Activated CD8-positive, alpha-beta memory T cell treated with anti-CD3 and anti-CD28 coated beads, Interleukin-2, amount 50 U/mL, for 1 hour (primary cell): ENCODE data around the gene TENM4.

Source experiments
- DNase-seq: peaks from one replicate; pipeline ENCODE4 v3.0.0-alpha.2; 2020; ENCODE audit errors: extremely low read depth

TENM4 gene

DNA sequence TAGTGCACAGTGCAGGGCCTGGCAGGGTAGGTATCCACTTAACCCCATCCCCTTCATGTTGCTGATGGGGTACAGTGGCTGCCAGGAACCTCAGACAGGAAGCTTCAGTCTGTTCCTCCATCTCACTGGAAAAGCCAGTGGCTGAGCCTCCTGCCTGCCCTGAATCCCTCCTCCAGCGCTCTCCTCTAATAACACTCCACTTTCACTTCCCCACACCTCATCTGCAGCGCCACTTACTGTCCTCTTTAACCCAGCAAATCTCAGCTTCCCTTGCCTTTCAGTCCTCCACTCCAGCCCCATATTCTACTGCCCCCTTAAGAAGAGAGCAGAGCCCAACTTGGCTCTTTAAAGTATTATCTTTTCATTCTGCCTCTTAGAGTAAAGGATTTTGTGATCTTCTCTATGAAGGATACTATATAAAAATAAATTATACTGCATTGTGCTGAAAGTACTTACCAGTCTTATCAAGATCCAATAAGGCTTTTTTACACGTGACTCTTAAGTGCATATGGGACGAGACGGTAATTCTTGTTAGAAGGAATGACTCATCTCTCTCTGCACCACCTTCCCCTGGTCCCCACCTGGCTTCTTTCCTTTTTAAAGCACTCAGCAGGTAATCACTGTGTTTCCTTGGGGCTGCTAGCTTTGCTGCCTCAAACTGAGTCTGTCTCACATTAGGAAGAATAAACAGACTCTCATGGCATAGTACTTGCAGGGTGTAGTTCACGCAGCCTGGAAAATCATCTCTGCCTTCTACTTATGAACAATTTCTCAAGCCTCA lies 628.1 kb downstream of the TENM4 start:
- no peak for DNase-seq

DNA sequence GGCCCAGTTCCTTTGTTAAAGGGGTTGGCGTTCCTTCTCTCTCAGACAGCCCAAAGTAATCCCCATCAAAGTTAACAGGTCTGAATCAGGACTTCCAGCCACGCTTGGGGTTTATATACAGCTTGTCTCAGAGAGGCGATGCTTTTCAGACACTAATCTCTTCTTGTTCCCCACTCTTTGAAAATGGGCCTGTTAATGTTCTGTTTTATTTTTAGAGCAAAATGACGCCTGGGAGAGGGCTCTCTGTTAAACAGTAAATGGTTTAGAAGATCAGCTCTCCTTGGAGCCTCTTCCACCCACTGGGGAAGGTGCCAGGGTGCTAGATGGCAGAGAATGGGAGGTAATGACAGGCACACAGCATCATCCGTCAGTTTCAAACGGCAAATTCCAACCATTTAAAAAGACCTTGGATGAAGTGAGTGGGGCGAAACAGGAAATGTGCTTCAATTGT lies 630.2 kb downstream of the TENM4 start:
- DNase-seq: no peak

DNA sequence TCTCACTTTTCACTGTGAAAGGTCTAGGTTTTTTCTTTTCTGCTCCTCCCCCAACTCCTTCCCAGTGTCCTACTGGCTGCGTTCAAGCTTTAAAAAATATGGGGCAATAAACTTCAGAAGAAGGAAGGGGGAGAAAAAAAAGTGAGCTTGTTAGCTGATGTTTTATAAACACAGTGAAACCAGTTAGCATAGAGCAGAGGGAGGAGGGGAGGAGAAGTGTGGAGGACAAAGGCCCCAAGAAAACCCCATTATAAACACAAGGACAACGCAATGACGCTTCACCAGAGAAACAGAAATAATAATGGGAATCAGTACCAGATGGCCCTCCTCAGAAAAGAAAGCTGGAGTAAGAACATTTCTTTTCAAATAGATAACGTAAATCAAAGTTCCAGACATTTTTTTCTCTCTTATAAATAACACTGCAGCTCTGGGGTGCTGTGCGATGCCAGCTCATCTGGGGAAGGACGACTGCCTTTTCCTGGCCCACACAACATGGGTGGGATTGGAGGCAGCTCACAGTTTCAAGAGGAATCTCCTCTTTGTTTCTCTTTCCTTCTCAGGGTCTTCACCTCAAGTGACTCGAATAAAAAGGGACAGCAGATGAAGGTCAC lies 630.8 kb downstream of the TENM4 start:
- no peak for DNase-seq

- DNase-seq: no peak
Measured at GRCh38 chr11:78808923-78809322, 631.9 kb downstream of the TENM4 start.

DNA sequence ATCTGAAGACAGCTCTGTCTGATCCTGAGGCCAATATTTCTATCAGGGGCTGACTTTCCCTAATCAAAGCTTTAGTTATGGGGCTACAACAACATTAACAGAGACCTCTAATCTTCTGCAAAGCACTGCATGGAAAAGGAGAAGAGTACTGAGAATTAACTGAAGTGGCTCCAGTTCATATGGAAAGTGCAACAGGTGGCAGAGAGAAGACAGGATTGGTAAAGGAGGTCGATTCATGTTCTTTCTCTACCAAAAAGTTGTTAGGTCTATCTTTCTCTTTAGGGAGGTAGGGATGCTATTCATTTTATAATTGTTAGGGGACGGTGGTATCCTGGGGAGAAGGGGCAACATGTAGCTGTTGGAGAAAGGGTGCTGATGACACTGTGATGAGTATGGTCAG lies 633.5 kb downstream of the TENM4 start:
- DNase-seq: no peak

- DNase-seq: no peak
Measured at GRCh38 chr11:78806214-78807004, 634.4 kb downstream of the TENM4 start.

DNA sequence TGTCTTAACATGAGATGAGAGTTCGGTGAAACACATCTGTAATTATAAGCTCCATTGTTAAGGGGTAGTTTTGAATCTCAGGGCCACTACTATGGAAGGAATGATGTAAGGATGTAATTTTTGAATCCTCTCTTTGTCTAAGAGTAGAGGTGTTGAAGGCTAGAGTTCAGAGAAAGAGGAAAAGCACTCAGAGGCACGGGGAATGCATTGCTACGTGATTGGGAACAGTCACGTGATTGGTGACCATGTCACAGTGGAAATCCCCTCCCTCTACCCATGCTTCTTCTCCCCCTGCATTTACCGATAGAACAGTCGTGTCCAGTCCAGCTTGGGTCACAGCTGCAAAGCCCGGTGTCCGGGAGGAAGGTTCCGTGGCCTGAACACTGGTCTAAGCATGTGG lies 635.8 kb downstream of the TENM4 start:
- DNase-seq: no peak

GRCh38 chr11:78803995-78804394 lies 636.8 kb downstream of the TENM4 start:
- no peak for DNase-seq

GRCh38 chr11:78802058-78802761 lies 638.6 kb downstream of the TENM4 start:
- DNase-seq: no peak

- no peak for DNase-seq
Measured at GRCh38 chr11:78801161-78801884, 639.5 kb downstream of the TENM4 start.

GRCh38 chr11:78800756-78801155 lies 640.1 kb downstream of the TENM4 start:
- no peak for DNase-seq

DNA sequence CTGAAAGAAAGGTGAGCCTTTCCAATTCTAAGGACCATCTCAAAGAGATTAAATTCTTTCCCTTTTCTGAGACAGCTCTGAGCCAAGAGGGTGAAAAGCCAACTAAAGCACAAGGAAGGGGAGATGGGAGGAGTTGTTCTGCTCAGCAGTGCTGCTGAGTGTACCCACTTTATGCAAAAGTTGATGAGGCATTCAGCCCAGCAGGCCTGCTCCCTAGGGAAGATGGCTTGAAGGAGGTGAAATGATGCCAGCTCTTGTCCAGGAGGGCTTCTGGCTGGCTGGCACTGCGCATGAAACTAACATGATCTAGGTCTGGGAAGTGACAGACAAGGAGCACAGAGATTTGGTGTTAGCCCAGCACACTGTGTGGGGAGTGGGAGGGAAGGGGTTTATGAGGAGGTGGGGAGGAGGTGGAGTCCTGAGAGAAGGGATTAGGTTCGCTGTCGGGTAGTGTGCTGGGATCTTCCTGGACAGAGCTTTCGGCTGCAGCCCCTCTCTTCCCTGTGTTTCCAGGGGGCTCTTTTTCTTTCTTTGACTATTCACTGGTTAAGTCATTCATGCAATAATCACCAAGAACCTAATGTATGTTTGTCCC lies 640.6 kb downstream of the TENM4 start:
- no peak for DNase-seq

DNA sequence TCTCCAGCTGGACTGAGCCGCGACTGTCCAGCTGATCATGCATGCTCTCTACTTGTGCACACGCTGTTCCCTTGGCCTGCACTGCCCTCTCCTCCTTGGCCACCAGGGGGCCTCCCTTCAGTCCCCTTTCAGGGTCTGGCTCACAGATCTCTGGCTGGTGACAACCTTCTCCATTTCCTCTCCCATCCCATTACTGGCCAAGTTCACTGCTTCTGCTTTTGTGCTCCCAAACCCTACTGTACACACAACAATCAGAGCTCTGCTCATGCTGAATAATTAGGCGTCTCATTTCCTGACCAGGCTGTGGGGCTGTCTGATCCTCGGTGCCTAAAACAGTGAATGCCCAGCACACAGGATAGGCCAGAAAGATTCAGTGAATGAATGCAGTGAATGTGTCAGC lies 642.2 kb downstream of the TENM4 start:
- DNase-seq: no peak

DNA sequence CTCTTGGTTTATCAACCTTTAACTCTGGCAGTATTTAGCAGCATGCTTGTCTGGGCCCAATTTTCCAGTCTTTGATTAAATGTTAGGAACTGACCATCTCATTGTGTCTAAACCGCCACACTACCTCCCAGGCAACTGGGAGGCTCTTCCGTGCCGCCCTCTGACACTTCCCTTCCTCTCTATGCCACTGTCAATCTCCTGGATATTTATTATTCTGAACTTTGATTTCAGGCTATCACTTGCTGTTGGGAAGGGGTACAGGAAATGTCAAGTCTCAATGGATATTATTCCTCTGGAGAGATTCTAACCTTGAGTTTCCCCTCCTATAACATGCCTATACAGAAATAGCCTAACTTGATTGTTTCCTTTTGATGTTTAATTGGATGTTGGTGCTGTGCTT lies 643.3 kb downstream of the TENM4 start:
- no peak for DNase-seq

DNA sequence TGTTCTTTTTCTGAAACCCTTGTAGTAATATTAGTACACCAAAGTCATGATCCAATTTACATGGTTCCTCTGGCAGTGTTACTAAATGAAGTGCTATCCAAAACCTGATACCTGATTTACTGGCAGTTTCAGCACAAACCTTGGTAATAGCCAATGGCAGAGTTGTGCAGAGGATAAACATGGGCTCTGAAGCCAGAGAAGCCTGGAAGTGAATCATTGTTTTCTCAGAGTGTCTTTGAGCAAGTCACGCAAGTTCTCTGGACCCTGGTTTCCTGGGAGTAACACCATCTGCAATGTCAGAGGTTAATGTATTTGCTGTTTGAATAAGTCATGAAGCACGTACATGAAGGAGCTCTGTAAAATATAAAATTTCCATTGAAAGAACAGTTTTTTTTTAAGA lies 643.9 kb downstream of the TENM4 start:
- DNase-seq: no peak

DNA sequence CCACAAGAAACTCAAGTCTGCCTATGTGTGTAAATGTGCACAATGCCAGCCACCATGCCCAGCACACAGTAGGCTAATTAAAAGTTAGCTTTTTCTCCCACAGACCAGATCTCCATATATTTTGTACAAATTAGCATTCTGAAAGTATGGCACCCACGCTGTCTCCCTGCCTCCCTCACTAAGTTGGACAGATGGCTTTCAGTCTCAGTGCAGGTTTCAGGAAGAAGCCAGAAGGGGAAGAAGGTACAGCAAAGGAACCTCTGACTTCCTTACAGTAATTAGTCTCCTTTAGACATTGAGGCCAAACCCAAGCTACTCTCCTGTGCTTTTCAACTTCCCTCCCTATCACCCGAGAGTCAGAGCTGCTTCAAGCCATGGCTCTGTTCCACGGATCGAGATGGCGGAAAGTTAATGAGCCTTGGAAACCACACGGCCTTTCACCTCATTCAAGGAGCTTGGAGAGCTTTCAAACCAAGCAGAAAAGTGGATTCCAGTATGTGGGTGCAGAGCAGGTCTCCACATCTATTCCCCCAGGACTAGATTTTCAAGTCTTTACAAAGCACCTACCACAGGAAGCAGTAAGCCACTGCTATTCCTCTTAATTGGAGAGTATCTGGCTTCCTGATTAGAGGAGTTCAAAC lies 645.1 kb downstream of the TENM4 start:
- no peak for DNase-seq

- DNase-seq: no peak
Measured at GRCh38 chr11:78791964-78792363, 648.9 kb downstream of the TENM4 start.

GRCh38 chr11:78791254-78791653 lies 649.6 kb downstream of the TENM4 start:
- DNase-seq: no peak

GRCh38 chr11:78790784-78791183 lies 650.0 kb downstream of the TENM4 start:
- DNase-seq: no peak

- no peak for DNase-seq
Measured at GRCh38 chr11:78789375-78789774, 651.5 kb downstream of the TENM4 start.

GRCh38 chr11:78788533-78788932 lies 652.3 kb downstream of the TENM4 start:
- DNase-seq: no peak
